ENCODE results near the gene DCAF4.

The DCAF4 gene

DNA sequence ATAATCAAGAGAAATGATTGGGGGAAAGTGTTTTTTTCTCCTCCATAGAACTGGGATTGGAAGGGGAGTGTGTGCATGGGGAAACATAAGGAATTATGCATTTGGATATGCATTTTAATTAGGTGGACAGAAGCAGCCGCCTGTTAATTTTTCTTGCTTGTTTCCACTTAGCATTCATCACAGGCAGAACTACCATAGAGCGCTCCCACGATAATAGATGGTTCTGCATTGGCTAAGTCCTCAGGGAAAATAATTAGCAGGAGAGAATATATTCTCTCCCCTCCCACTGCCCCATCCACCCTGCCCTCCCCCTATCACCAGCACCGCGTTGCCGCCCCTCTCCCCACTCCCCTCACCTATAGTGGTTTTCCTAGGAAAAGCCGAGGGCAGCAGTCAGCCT lies 43.8 kb upstream of the DCAF4 start:
- Histone ChIP-seq H4K8ac (ENCODE audit: low read depth, low read length) (no peak overlapping the region), H3K4me2 (ENCODE audit: low read length) (no peak overlapping the region), H2BK5ac (ENCODE audit: low read depth, low read length, poor library complexity) (no peak overlapping the region), H3K4ac (ENCODE audit: low read depth, low read length) (no peak overlapping the region), H3K9ac (ENCODE audit: low read length) (no peak overlapping the region), H3K9me3 (ENCODE audit: insufficient read depth, low read depth, low read length) (peaks cover 1% of the 10 kb centered on the region), H3K18ac (ENCODE audit: low read length) (no peak overlapping the region), H2BK120ac (ENCODE audit: insufficient read depth, low read length, poor library complexity) (no peak overlapping the region), H3K79me1 (ENCODE audit: low read length) (no peaks in the 10 kb centered on the region), H3K79me2 (ENCODE audit: control insufficient read depth, insufficient read depth, low read length, poor library complexity) (no peaks in the 10 kb centered on the region), H3K27ac (ENCODE audit: low read depth, low read length) (no peak overlapping the region), H2AFZ (ENCODE audit: insufficient read depth, low read length, poor library complexity) (no peak overlapping the region), H2BK12ac (ENCODE audit: low read length) (no peak overlapping the region), H3K14ac (ENCODE audit: low read length) (no peak overlapping the region), H3K4me3 (ENCODE audit: low read depth, low read length) (no peak overlapping the region), H3K36me3 (ENCODE audit: control insufficient read depth in 1 of 2, insufficient read depth in 2 of 2, low read length in 2 of 2) (no peaks in the 10 kb centered on the region), H2AK5ac (ENCODE audit: low read length) (no peak overlapping the region), H3K23ac (ENCODE audit: low read length) (no peak overlapping the region), H3K4me1 (ENCODE audit: control insufficient read depth in 1 of 2, insufficient read depth in 2 of 2, low read length in 2 of 2) (no peaks in the 10 kb centered on the region), H4K91ac (ENCODE audit: low read depth, low read length) (no peak overlapping the region), H4K12ac (ENCODE audit: low read depth, low read length) (no peak overlapping the region), H3K27me3 (ENCODE audit: insufficient read depth, low read length) (no peaks in the 10 kb centered on the region)
- DNase-seq, result no peak
- WGBS (ENCODE audit: extremely low coverage, insufficient coverage, insufficient read length), result no CpG with 5 or more reads among the region's 7 CpGs

DNA sequence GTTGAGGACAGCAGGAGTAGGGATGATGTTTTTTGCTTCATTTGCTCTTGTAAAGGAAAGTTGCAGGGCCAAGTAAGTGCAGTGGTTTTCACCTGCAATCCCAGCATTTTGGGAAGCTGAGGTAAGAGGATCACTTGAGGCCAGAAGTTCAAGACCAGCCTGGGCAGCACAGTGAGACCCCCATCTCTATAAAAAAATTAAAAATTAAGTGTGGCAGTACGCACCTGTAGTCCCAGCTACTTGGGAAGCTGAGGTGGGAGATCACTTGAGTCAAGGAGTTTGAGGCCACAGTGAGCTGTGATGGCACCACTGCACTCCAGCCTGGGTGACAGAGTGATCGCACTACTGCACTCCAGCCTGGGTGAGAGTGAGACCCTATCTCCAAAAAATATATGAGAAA lies 43.2 kb upstream of the DCAF4 start:
- no peaks in the 10 kb centered on the region for H3K27me3 ChIP-seq (ENCODE audit: insufficient read depth, low read length)
- no peak overlapping the region for H3K23ac ChIP-seq (ENCODE audit: low read length)
- H2BK120ac ChIP-seq (ENCODE audit: insufficient read depth, low read length, poor library complexity), result no peak overlapping the region
- no peak overlapping the region for H2AK5ac ChIP-seq (ENCODE audit: low read length)
- H2BK5ac ChIP-seq (ENCODE audit: low read depth, low read length, poor library complexity), result no peak overlapping the region
- no peak overlapping the region for H3K4me3 ChIP-seq (ENCODE audit: low read depth, low read length)
- H3K4ac ChIP-seq (ENCODE audit: low read depth, low read length), result no peak overlapping the region
- H3K9ac ChIP-seq (ENCODE audit: low read length), result no peak overlapping the region
- H2AFZ ChIP-seq (ENCODE audit: insufficient read depth, low read length, poor library complexity), result no peak overlapping the region
- H3K36me3 ChIP-seq (ENCODE audit: control insufficient read depth in 1 of 2, insufficient read depth in 2 of 2, low read length in 2 of 2), result no peaks in the 10 kb centered on the region
- no peak overlapping the region for H3K27ac ChIP-seq (ENCODE audit: low read depth, low read length)
- H4K8ac ChIP-seq (ENCODE audit: low read depth, low read length), result no peak overlapping the region
- no peaks in the 10 kb centered on the region for H3K4me1 ChIP-seq (ENCODE audit: control insufficient read depth in 1 of 2, insufficient read depth in 2 of 2, low read length in 2 of 2)
- H3K9me3 ChIP-seq (ENCODE audit: insufficient read depth, low read depth, low read length), result peaks cover 1% of the 10 kb centered on the region
- no peak for DNase-seq
- no peak overlapping the region for H4K91ac ChIP-seq (ENCODE audit: low read depth, low read length)
- no peaks in the 10 kb centered on the region for H3K79me1 ChIP-seq (ENCODE audit: low read length)
- no CpG with 5 or more reads among the region's 2 CpGs for WGBS (ENCODE audit: extremely low coverage, insufficient coverage, insufficient read length)
- no peak overlapping the region for H3K14ac ChIP-seq (ENCODE audit: low read length)
- no peak overlapping the region for H3K18ac ChIP-seq (ENCODE audit: low read length)
- no peak overlapping the region for H4K12ac ChIP-seq (ENCODE audit: low read depth, low read length)
- H3K79me2 ChIP-seq (ENCODE audit: control insufficient read depth, insufficient read depth, low read length, poor library complexity), result no peaks in the 10 kb centered on the region
- H2BK12ac ChIP-seq (ENCODE audit: low read length), result no peak overlapping the region
- no peak overlapping the region for H3K4me2 ChIP-seq (ENCODE audit: low read length)

DNA sequence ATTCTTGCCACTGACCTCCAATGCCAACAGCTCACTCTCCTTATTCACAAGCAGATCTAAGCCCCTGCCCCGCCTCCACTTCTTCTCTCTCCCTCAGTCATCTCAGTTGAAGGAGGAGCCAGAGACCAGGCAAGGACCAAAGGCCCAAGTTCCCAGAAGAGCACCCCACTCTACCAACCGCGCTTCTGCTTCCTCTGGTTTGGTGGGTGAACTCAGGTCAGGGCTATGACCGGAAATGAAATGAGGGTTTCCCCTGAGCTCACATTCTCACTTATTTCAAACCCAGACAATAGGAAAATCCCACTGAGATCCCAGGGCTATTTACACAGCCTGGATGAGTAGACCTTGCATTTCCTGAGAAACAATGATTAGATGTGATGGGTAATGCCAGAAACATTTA lies 42.3 kb upstream of the DCAF4 start:
- no peak for DNase-seq
- Histone ChIP-seq H3K36me3 (ENCODE audit: control insufficient read depth in 1 of 2, insufficient read depth in 2 of 2, low read length in 2 of 2) (no peaks in the 10 kb centered on the region), H2BK5ac (ENCODE audit: low read depth, low read length, poor library complexity) (no peak overlapping the region), H3K23ac (ENCODE audit: low read length) (no peak overlapping the region), H2AFZ (ENCODE audit: insufficient read depth, low read length, poor library complexity) (no peak overlapping the region), H4K91ac (ENCODE audit: low read depth, low read length) (no peak overlapping the region), H3K9ac (ENCODE audit: low read length) (no peak overlapping the region), H3K79me2 (ENCODE audit: control insufficient read depth, insufficient read depth, low read length, poor library complexity) (no peaks in the 10 kb centered on the region), H3K18ac (ENCODE audit: low read length) (no peak overlapping the region), H3K4me3 (ENCODE audit: low read depth, low read length) (no peak overlapping the region), H3K27me3 (ENCODE audit: insufficient read depth, low read length) (no peaks in the 10 kb centered on the region), H3K27ac (ENCODE audit: low read depth, low read length) (no peak overlapping the region), H4K12ac (ENCODE audit: low read depth, low read length) (no peak overlapping the region), H4K8ac (ENCODE audit: low read depth, low read length) (no peak overlapping the region), H2BK120ac (ENCODE audit: insufficient read depth, low read length, poor library complexity) (no peak overlapping the region), H3K4me1 (ENCODE audit: control insufficient read depth in 1 of 2, insufficient read depth in 2 of 2, low read length in 2 of 2) (no peaks in the 10 kb centered on the region), H2AK5ac (ENCODE audit: low read length) (no peak overlapping the region), H3K79me1 (ENCODE audit: low read length) (no peaks in the 10 kb centered on the region), H3K9me3 (ENCODE audit: insufficient read depth, low read depth, low read length) (peaks cover 1% of the 10 kb centered on the region), H3K4ac (ENCODE audit: low read depth, low read length) (no peak overlapping the region), H3K14ac (ENCODE audit: low read length) (no peak overlapping the region), H3K4me2 (ENCODE audit: low read length) (no peak overlapping the region), H2BK12ac (ENCODE audit: low read length) (no peak overlapping the region)
- WGBS (ENCODE audit: extremely low coverage, insufficient coverage, insufficient read length), result no CpG with 5 or more reads among the region's 4 CpGs

DNA sequence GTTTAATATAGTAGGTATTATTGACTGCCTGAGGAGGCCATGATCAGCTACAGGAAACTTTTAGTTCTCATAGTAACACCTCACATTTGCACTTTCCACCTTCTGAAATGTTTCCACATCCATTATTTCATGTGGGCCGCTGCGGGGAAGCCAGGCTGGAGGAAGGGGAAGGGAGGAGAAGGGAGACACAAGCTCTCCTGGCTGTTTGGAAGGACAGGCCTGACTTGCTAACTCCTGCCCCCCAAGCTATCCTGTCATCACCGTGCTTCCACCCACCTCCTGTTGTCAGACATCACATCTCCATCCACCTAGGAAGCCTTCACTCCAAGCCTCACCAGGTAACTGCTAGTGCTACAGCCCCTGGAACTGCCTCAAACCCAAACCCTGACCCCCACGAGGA lies 41.9 kb upstream of the DCAF4 start:
- Histone ChIP-seq H2BK120ac (ENCODE audit: insufficient read depth, low read length, poor library complexity) (no peak overlapping the region), H3K9me3 (ENCODE audit: insufficient read depth, low read depth, low read length) (peaks cover 1% of the 10 kb centered on the region), H3K36me3 (ENCODE audit: control insufficient read depth in 1 of 2, insufficient read depth in 2 of 2, low read length in 2 of 2) (no peaks in the 10 kb centered on the region), H3K4ac (ENCODE audit: low read depth, low read length) (no peak overlapping the region), H3K23ac (ENCODE audit: low read length) (no peak overlapping the region), H4K12ac (ENCODE audit: low read depth, low read length) (no peak overlapping the region), H3K79me2 (ENCODE audit: control insufficient read depth, insufficient read depth, low read length, poor library complexity) (no peaks in the 10 kb centered on the region), H3K18ac (ENCODE audit: low read length) (no peak overlapping the region), H3K4me2 (ENCODE audit: low read length) (no peak overlapping the region), H3K79me1 (ENCODE audit: low read length) (no peaks in the 10 kb centered on the region), H3K14ac (ENCODE audit: low read length) (no peak overlapping the region), H3K27me3 (ENCODE audit: insufficient read depth, low read length) (no peaks in the 10 kb centered on the region), H2BK12ac (ENCODE audit: low read length) (no peak overlapping the region), H3K4me3 (ENCODE audit: low read depth, low read length) (no peak overlapping the region), H3K9ac (ENCODE audit: low read length) (no peak overlapping the region), H3K4me1 (ENCODE audit: control insufficient read depth in 1 of 2, insufficient read depth in 2 of 2, low read length in 2 of 2) (no peaks in the 10 kb centered on the region), H4K91ac (ENCODE audit: low read depth, low read length) (no peak overlapping the region), H4K8ac (ENCODE audit: low read depth, low read length) (no peak overlapping the region), H2AK5ac (ENCODE audit: low read length) (no peak overlapping the region), H2AFZ (ENCODE audit: insufficient read depth, low read length, poor library complexity) (no peak overlapping the region), H2BK5ac (ENCODE audit: low read depth, low read length, poor library complexity) (no peak overlapping the region), H3K27ac (ENCODE audit: low read depth, low read length) (no peak overlapping the region)
- no peak for DNase-seq
- no CpG with 5 or more reads among the region's 4 CpGs for WGBS (ENCODE audit: extremely low coverage, insufficient coverage, insufficient read length)

All from trophoblast cell (in vitro differentiated cells and primary cell).